Endometrium (tissue), 2 donors: Measurements from ENCODE around the gene TYRP1.

ENCODE experiments used
- FAIRE-seq: peaks from 2 replicates; lab custom pipeline; 2012; peaks lifted over from hg19 to GRCh38; lab: Jason Lieb, UNC
- donor health status: control.
- donor health status: control.

Gene TYRP1

DNA sequence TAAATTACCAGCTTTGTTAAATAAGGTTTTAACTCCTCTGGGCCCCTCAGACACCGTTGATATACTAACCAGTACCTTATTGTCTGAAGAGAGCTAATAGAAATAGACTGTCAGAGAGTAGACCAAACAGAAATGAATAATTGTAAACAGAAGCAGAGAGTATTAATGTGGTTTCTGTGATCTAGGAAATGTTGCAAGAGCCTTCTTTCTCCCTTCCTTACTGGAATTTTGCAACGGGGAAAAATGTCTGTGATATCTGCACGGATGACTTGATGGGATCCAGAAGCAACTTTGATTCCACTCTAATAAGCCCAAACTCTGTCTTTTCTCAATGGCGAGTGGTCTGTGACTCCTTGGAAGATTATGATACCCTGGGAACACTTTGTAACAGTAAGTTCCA is 5.1 kb downstream of the TYRP1 start:
- FAIRE-seq, result no peak

DNA sequence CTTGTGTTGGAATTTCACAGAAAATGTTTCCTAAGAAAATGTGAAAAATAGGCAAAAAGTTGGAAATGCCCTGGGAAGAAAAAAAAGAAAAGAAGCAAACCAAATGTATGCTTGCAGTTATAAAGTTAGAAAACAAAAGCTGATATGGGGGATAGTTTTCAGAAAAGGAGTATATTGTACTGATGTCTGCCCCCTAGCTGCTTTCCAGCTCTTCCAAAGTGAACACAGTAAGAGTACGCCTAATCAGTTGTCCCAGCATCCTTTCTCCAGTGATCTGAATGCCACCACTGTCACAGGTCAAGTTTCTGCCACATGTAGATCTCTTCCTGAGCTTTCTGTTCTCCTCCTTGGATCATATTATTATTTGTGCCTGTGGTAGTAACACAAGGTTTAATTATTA is 5.8 kb downstream of the TYRP1 start:
- no peak for FAIRE-seq

DNA sequence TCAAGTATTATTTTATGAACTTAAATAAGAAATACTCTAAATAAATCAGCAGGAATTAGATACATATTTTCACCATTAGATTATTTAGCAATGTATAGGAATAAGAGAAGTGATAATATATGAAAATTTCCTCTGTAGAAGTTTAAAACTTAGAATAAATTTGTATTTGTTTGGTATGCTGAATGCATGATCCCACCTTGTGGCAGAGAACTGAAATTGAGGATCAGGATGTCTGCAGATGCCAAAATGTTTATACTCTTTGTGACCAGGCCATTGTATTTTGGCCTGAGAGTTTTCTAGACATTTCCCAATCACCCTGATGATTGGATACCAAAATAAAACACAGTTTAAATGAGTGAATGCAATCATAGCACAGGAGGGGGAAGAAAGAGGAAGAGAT is 6.3 kb downstream of the TYRP1 start:
- no peak for FAIRE-seq

DNA sequence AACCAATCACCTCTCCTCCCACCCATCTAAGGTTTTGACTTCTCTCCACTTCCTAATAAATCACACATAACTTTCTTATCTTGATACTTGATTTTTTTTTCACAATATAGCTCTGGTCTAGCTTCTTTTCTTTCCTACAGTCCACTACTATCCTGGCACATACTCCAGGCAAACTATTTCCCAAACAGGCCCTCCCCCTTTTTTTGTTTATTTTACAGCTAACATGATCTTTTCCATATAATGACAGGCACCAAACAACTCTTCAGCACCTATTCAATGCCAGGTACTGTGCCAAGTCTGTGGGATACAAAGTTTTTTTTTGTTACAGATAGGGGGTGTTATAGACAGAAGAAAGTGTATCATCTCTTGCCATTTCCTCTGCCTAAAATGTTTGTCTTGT is 7.9 kb downstream of the TYRP1 start:
- no peak for FAIRE-seq

DNA sequence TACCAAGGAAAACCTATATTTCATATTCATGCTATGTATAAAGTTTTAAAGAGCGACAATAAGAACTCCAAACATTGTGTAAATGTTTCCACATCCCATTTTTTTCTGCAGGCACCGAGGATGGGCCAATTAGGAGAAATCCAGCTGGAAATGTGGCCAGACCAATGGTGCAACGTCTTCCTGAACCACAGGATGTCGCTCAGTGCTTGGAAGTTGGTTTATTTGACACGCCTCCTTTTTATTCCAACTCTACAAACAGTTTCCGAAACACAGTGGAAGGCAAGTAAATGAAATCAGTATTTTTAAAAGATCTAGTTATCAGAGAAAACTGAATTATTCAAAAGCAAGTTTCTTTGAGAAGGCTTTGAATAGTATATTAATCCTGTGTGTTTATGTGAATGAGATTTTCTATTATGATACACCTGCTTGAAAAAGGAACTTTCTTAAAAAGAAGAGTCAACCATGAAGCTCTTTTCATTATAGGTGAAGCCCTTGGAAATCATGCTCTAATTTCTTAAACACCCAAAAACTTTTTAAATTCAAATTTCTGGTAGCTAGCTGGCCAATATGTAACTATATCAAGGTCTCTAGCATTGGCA is 9.1 kb downstream of the TYRP1 start:
- FAIRE-seq, result no peak

DNA sequence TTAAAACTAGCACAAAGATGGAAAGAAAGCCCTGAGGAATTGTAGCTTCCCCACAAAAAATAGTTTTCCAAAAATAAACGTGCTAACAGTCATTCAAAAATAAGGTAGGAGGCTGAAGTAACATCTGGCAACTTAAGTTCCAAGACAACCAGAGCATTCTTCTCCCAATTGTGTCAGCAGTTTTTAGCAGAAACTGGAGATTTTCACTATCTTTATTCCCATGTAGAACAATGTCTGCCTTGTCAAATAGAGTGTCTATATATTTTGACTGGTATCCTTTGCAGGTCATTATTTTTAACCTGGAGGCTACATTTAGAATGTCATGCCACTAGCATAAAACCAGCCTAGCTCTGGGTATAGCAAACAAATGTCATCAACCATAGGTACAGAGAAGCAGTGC is 10.8 kb downstream of the TYRP1 start:
- no peak for FAIRE-seq

DNA sequence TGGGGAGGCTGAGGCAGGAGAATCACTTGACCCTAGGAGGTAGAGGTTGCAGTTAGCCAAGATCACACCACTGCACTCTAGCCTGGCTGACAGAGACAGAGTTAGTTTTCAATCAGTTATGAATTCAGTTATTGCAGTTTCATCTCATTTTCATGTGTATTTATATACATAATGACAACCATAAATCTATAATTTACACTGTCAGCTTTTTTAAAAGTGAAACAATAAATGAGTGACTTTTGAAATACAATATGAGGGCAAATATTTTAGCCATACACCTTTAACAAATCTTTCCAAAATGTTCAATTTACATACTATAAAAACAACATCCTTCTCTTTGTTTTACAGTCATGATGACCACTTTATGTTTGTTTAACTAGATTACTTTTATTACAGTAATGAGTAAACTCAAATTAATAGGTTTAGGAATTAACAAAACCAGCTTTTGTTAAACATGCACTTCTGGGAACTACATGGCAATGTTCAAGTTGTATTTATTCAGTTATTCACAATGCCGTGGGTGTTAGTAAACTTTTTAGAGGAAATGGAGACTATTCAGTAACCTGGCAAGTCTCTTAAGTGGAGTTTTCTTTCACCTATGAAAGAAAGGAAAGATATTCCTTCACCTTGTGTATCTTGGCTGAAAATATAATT is 12.7 kb downstream of the TYRP1 start:
- FAIRE-seq, result peak; percentile 57

DNA sequence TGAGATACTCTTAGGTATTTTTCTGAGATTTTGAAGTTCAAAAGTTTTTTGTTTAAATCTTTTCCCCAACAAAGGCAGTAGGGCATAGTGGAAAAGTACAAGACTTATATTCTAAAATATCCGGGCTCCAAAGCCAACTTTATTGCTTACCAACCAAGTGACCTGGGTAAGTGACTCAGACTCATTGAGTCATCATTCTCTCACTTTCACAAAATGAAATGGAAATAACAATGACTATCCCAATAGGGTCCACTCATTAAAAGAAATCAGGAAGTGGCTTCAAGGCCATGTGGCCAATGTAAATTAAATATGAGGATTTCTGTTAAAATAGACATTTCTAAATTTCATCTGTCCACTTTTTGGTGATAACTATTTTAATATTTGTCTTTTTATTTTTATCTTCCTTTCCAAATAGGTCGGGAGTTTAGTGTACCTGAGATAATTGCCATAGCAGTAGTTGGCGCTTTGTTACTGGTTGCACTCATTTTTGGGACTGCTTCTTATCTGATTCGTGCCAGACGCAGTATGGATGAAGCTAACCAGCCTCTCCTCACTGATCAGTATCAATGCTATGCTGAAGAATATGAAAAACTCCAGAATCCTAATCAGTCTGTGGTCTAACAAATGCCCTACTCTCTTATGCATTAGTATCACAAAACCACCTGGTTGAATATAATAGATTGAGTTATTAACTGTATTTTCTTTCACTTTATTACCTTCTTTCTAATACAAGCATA is 15.5 kb downstream of the TYRP1 start:
- no peak for FAIRE-seq

DNA sequence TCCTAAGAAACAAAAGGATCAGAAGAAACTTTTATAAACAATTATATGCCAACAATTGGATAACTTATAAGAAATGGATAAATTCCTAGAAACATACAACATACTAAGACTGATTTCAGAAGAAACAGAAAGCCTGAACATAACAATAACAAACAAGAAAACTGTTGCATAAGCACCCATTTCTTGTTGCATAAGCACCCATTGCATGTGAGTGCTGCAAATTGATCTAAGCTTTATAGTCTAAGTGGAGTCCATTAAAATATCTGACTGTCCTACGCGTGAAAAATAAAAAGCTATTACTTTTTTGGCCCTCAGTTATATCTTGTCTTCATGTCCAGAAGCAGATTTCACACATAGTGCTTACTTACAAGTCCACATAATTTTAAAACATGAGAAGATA is 19.3 kb downstream of the TYRP1 start:
- no peak for FAIRE-seq

DNA sequence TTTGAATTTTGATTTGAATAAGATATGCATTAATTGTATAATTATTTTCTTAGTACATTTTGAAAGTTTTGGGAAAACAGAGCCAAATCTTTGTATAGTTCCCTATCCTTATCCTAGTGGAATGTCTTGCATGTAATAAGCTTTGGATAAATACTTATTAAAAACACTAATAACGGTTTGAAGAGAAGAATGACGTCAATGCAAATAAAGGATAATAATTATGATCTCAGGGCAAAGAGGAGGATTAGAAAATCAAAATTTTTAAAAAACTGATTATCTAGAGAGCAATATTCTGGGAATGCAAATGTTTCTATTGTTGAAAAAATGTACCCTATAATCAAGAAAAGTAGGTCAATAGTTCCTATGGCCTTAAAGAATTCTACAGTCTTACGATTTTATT is 22.1 kb downstream of the TYRP1 start:
- FAIRE-seq, result no peak

DNA sequence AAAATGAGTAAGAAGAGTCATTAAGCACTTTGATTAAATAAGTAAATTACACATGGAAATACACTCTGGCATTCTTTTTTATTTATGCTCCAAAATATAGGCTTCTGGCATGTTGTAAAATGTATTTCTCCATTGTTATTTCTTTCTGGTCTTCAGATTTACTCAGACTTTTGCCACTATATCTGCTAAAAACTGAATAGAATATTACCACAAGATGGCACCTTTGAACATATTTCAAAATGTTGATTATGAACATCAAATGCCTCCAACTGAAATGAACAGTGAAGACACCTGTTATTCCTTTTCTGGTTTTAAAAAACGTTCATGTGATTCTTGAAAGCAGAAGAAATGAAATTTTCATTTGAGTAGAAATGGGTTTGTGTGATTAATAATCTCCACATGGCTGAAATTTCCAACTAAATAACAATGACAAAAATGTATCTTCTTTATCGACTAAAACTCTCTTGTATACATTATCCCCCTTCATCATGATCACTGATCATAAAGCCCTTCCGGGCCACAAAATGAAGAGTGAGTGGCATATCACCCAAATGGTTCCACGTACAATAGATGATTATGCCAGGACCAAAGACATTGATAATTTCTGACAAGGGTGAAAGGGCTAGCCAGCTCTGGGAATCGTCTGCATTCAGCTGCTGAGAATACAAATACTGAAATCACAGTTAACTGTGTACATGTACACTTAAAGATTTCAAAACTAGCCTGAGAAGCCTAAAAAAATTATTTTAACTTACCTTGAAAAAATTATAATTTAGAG is 23.8 kb downstream of the TYRP1 start:
- FAIRE-seq, result no peak

DNA sequence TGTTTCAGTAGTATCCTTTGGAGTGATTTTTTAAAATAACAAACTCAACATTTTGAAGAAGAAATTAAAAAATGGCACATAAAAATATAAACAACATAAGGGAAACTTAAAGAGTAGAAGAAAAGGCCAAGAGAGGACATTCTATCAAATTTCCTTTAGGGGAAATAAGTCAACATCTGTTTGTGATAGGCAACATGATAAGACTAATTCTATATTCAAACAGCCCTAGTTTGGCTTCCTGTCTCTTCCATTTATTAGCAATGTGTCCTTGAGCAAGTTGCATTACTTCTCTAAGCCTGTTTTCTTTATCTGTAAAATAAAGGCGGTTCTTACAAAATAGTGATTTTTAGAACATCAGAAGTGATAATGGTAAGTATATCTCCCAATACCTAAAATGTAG is 24.7 kb downstream of the TYRP1 start:
- FAIRE-seq, result no peak

DNA sequence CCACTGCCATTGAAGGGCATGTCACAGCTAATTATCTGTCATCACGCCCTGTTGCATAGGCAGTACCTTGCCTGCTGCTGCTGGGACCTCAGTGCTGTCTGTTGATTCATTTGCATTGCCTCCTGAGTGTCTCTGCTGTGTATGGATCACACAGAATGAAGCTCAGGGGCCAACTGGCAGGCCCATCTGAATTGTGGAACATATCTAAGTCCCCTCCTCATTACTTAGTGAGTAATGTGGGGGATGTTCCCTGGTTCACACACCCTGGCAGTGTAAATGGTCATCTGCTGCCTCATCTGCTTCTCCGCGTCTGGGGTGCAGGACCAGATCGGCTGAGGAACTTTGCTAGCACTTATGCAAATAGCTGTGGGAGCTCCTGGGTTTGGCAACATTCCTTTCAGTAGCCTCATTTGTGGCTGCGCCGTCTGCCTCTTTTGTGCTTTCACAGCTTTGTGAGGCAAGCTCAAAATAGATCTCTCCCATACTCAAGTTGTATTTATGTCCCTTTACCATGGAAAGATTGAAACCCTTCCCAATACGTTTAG is 25.4 kb downstream of the TYRP1 start:
- no peak for FAIRE-seq

DNA sequence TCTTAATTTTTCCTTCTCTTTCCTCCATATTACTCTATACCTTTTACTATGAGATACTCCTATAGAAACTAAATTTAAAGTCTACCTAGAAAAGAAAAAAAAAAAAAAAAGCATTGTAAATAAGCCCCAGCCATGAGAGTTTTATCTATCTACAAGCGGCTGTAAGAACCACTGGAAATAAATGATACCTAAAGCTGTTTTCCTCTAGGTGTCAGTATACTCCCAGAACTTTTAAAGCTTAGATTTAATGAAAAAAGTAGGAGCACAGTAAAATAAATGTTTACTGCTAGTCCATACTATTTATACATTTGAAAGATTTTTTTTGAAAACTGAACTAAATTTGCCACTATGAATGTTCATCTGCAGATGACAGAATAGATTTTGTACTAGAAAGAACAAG is 26.2 kb downstream of the TYRP1 start:
- peak; percentile 90 for FAIRE-seq

DNA sequence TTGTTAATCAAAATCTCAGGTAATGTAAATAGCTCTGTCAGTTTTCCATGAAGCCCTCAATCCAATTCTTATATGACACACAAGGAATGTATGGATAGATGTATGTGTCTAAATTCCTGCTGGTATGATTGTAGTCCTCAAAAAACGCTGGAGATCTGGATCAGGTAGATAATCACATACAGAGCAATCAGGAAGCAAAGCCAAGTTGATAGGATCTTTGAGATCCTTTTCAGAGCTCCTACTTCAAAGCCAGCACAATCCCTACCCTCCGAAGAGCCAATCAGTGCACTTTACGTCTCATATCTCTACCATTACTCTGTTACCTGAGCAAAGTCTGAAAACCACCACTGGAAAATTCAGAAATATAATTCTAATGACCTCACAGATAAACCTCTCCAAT is 27.4 kb downstream of the TYRP1 start:
- FAIRE-seq, result no peak

DNA sequence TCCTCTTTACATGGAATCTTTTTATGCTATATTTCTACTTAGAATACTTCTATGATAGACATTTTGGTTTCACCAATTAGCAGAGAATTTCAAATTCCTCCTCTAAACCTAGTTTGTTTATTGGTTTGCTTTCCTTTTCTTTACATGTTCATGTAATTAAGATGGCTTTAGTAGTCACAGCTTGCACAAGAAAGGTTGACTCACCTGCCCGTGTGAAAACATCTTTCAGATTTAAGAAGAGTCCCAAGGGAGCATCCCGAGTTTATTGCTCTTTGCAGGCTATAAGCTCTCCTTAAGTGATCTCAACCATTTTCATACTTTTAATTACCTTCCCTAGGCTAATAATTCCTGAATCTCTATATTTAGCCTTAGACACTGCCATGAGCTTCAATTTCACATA is 28.9 kb downstream of the TYRP1 start:
- FAIRE-seq, result no peak

DNA sequence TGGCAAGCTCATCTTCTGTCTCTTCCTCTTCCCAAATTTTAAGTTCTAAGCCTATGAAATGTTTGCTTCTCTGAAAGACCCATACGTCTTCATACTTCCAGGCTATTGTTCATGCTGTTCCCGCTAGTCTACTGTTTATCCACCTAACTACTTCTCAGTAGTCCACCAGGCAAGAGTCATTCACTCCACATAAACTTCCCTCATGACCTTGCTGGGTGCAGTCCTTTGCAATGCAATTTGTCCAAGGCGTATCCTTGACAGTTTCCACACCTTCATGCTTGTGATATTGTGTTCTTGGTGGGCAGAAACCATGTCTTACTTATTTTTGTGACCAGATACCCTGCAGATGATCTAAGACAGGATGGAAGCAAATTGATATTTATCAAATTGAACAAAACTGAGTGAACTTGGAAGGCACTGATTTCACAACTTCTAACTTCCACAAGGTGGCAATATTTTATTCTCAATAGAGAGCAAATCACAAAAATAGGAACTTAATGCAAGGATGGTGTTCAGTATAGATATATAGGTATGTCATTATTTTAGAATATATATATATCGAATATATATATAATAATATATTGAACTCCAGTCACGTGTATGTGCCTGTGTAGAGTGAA is 30.3 kb downstream of the TYRP1 start:
- peak; percentile 39 for FAIRE-seq

DNA sequence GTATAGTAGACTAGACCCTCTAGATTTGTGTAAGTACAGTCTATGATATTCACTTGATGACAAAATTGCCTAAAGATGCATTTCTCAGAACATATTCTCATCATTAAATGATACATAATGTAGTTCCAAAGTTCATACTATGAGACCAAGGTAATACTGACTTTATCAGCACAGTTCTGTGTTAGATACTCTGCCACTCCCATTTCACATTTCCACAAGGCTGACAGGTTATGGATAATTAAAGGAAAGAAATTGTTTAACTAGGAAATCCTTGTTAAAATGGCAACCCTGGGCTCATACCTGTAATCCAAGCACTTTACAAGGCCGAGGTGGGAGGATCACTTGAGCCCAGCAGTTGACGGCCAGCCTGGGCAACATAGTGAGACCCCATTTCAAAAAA is 33.6 kb downstream of the TYRP1 start:
- no peak for FAIRE-seq

DNA sequence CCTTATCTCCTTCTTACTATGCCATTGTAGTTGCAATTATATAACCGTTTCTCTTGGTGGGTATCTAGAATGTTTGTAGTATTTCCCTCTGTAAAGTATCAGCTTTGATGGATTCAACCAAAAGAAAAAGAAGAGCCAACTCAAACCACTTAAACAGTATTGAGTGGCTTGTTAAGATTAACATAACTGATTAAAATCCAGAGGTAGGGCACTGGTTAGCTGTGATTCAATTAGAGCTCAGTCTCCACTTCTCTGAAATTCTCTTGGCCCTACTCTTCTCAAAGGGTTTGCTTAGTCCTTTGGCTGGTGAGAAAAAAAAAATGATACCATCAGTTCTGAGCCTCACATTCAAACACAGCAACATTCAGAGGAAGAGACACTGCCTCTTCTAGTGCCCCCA is 37.0 kb downstream of the TYRP1 start:
- no peak for FAIRE-seq

DNA sequence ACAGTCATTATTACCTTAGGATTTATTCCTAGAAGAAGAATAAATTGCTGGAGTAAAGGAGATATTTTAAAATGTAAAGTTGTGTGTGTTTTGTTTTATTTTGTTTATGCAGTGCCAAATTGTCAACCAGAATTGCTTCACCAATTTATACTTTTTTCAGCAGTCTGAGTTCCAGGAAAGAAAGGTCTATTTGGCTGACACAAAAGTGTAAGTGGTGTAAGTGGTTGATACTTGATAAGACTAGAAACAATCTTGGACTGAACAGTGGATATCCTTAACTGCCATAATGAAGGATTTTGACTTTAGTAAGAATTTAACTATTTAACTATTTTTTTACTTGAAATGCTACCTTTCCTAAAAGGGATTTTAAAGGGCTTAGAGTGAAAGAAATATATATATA is 37.7 kb downstream of the TYRP1 start:
- no peak for FAIRE-seq

DNA sequence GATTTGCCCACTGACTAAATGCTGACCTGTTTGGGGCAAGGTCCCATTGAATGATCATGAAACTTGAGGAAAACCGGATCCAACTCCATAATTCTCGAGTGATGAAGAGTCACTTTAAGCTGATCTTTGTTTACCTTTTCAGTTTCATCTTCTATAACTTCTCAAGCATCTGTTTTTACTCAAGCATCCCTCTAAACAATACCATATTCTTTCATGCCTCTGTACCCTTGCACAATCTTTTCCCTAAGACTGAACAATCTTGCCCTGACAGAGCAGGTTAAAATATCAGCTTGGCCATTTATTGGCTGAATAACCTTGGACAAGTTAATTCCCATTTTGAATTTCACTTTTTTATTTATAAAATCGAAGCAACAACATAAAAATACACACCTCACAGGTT is 39.8 kb downstream of the TYRP1 start:
- no peak for FAIRE-seq

DNA sequence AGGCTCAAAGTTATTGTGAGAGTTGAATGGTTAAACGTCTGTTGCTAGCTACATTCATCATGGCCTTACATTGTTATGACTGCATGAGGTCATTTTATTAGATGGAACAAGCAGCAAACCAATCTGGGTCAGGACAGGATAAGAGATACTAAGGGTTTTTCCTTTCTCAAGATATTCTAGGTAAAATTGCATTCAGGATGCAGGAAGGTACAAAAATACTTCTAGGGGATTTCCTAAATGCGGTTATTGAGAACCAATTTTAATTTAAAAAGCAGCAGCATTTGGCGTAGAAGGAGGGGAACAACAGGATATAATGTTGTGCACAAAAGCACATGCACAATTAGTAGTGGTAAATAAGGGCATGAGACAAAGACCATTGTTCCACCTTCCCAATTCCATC is 42.5 kb downstream of the TYRP1 start:
- no peak for FAIRE-seq
